HG02970 (cell line): ENCODE data around the gene GIMAP7.
"Not testable (repeated sequence)": the region's sequence is repeated elsewhere in the genome, so short reads cannot be mapped to it uniquely, and the experiment has no call there.

Source experiments
- ATAC-seq: cut with Tn5 transposase; IDR thresholded peaks from one replicate; pipeline ENCODE4 v1.9.1; 2021; ENCODE audit warnings: mild to moderate bottlenecking, moderate library complexity, moderate number of reproducible peaks; ENCODE audit not compliant: unreplicated experiment, low FRiP score

GIMAP7 gene

DNA sequence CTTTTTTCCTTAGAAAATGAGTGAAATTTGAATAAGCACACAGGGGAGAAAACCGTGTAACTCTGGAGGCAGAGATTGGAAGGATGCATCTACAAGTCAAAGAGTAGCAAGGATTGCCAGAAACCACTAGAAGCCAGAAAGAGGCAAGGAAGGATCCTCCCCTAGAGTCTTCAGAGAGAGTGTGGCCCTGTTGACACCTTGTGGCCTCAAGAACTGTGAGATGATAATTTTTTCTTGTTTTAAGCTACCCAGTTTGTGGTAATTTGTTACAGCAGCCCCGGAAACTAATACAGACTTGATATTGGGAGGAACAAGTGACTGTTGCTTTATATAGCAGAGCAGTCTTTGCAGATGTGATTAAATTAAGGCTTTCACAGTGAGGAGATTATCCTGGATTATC is 3.6 kb upstream of the GIMAP7 start:
- ATAC-seq, result no peak

DNA sequence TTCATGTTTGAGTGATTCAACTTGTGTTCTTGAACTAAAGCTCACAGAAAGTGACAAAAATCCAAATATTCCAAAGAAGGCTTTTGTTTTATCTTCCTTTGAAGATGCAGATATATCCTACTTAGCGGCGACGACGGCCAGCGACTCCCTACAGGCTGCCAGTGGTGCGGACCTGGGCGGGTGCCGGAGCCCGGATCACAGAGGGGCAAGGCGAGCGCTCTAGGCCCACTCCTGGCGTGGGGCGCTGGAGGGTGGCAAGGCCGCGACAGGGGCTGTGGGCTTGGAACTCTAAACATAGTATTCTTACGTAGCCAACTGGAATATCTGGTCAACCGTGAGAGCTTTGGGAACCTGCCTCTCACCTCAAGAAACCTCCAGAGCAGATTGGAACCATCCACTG is 914 bp upstream of the GIMAP7 start:
- no peak for ATAC-seq

DNA sequence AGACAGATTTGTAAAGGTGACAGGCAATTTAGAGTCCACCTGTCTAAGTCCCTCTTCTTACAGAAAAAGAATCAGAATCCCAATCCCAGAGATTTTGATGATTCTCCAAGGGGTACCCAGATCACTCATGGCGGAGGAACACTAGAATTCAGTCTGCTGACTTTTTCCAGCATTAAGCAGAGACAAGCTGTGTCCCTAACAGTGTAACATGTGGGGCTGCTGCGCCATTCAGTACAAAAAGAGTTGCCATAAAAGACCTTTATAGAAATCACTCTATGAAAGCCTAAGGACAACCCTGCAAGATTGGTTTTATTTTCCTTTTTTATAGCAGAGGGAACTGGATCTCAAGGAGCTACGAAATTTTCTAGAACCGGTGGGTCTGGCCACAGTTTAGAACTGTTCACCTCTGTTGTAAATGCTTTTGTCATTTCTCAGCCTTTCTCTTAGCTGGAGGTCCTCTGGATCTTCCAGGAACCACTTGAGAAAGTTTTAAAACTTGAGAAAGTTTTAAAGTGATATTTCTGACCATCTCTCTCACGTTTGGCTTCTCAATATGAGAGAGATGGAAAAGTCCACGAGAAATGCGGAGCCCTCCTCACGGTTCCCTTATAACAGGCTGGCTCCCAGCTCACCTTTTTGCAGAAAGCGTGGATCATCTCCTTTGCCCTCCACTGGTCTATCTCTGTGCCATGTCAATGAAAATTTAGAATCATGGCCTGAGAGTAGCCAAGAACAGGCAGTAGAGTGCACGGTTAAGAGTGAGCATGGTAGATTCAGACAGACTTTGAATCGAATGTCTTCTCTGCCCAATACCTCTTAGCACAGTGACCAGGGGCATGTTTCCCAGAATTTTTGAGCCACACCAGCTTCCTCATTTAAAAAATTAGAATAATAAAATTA is 826 bp downstream of the GIMAP7 start:
- no peak for ATAC-seq

DNA sequence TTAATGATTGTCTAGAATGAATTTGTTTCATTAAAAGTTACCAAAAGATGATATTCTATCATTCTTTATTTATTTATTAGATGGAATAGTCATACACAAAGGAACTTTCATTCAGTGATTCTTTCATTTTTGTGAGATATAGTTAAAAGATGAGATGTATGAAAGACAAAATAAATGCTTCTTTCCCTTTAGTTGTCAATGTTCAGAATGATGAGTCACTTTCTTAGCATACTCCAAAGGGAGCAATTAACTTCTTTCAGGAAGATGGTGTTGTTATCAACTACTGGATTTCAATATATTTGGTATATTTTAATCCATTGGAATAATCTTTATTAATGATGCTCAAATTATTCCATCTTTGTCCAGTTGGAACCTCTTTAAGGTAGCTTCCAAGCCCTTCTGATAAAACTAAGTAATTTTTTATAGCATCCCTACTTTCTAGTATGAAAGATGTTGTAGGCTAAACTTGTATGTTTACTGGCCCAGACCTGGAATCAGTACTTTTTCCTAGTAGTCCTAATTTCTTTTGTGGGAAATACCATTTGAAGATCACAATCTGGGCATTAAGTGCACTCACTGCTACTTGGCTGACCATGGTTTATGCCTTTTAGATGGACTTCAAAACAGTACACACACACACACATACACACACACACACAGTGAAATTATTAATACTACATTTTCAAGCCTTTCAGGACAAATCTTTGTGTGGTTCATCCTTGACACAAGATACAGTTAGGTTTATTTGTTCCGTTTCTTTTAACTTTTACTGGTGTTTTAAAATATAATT is 2.5 kb downstream of the GIMAP7 start:
- ATAC-seq, result no peak

DNA sequence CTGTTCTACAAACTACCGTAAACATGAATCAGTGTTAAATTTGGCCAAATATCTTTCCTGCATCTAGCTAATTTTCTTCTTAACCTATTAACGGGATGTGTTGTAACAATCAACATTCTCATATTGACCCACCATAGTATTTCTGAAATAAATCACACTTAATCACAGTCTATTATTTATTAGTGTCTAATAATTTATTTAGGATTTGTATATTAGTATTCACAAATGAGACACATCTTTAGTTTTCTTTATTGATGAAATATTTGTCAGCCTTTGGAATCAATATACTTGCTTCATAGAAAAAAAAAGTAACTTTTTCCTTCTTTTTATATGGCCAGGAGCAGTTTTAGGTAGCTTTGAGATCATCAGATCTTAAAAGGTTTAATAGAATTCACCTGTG is 4.6 kb downstream of the GIMAP7 start:
- no peak for ATAC-seq

DNA sequence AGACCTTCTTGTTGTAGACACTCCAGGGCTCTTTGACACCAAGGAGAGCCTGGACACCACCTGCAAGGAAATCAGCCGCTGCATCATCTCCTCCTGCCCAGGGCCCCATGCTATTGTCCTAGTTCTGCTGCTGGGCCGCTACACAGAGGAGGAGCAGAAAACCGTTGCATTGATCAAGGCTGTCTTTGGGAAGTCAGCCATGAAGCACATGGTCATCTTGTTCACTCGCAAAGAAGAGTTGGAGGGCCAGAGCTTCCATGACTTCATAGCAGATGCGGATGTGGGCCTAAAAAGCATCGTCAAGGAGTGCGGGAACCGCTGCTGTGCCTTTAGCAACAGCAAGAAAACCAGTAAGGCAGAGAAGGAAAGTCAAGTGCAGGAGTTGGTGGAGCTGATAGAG is 5.5 kb downstream of the GIMAP7 start:
- no peak for ATAC-seq

DNA sequence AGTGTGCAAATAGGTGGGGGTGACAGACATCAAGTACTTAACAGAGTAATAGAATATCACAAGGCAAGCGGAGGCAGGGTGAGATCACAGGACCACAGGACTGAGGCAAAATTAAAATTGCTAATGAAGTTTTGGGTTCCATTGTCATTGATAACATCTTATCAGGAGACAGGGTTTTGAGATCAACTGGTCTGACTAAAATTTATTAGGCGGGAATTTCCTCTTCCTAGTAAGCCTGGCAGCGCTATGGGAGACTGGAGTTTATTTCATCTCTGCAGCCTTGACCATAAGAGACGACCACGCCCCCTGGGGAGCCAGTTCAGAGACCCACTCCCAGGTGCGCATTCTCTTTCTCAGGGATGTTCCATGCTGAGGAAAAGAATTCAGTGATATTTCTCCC is 8.3 kb downstream of the GIMAP7 start:
- ATAC-seq, result not testable (repeated sequence)

DNA sequence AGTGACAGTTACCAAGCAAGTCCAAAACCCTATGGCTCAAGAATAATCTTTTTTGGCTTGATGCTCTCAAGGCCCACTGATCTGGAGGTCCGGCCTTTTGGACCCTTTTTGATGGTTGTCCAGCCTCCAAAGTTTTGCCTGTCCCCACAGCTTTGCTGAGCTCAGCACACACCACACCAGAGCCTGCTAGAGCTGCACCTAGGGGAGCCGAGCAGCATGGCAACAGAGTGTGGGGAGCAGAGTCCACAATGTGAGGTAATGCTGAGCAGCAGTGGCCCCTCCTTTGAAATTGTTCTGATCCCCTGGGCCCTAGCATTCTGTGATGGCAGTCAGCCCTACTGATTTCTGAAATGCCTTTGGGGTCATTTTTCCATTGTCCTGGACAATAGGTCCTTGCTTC is 9.3 kb downstream of the GIMAP7 start:
- no peak for ATAC-seq

DNA sequence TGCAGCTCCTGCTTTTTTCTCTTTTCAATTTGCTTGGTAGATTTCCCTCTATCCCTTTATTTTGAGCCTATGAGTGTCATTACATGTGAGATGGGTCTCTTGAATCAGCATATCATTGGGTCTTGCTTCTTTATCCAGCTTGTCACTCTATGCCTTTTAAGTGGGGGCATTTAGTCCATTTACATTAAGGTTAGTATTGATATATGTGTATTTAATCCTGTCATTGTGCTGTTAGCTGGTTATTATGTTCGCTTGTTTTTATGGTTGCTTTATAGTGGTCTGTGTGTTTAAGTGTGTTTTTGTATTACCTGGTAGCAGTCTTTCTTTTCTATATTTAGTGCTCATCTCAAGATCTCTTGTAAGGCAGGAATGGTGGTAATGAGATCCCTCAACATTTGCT is 17.0 kb downstream of the GIMAP7 start:
- no peak for ATAC-seq

DNA sequence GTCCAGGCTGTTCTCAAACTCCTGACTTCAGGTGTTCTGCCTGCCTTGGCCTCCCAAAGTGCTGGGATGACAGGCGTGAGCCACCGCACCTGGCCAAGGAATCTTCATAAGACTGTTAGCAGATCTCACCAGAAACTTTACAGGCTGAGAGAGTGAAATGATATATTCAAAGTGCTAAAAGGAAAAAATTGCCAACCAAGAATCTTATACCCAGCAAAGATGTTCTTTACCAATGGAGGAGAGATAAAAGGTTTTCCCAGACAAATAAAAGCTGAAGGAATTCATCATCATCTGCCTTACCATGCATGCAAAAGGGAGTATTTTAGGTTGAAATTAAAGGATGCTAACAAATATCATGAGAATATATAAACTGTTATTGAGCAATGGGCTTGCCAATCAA is 23.6 kb downstream of the GIMAP7 start:
- no peak for ATAC-seq

DNA sequence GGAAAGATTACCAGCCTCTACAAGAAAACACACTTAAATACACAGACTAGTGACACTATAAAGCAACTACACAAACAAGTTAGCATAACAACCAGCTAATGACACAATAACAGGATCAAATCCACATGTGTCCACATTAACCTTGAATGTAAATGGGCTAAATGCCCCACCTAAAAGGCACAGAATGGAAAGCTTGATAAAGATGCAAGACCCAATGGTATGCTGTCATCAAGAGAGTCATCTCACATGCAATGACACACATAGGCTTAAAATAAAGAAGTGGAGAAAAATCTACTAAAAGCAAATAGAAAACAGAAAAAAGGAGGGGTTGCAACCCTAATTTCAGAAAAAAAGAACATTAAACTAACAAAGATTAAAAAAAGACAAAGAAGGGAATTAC is 38.5 kb downstream of the GIMAP7 start:
- no peak for ATAC-seq

DNA sequence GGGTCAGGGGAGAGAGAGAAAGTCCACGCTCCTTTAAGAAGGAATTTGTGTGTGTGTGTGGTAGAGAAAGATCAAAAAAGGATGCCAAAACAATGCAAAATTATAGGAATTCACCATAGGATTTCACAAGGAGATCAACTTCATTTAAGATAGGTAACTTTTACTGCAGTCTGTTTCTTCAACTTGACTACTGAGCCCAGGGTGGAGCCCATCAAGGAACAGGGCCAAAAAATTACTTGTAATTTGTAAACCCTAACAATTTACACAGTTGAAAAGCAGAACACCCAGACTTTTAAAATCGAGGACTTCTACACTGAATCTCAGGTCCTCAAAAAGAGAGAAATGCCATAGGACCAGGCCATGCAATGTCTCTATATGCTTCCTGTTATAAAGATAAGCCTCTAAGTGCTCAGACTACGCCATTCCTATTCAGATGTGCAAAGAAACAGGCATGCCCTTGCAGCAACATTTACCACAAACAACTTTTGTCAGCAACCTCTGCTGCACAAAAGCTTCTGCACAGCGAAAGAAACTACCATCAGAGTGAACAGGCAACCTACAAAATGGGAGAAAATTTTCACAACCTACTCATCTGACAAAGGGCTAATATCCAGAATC is 42.0 kb downstream of the GIMAP7 start:
- ATAC-seq, result no peak

DNA sequence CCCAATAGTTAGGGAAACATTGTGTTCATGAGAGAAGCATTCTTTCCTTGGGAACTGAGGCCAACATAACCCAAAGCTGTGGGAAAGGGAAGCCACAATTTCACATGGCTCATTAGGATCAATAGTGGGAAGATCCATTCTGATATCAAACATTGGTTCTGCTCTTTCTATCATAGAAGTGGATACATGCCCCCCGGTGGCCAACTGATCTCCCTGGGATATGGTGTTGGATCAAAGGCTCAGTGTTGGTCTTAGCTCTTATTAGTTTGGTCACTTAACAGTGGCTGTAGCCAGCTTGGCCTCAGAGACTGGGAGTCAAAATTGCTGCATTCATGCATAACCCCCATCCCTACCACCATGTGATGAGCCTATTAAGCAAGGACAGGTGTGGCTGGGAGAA is 45.8 kb downstream of the GIMAP7 start:
- ATAC-seq, result no peak

DNA sequence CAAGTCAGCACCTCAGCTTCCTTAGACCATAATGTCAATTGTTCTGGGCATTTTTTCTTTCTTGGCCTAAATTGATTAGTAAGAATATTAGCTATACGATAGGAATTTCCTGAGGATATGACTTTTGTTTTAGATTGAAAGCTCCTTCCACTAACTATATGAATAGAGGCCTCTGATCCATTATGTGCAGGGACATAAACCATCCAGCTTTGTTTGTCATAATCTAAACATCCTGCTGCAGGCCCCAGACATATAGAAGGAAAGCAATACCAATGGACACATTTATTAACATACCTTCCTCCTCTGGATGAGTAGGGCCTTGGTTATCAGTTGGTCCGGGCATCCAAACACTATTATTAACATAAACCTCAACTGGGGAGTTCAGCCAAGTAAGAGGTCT is 48.2 kb downstream of the GIMAP7 start:
- ATAC-seq, result no peak

DNA sequence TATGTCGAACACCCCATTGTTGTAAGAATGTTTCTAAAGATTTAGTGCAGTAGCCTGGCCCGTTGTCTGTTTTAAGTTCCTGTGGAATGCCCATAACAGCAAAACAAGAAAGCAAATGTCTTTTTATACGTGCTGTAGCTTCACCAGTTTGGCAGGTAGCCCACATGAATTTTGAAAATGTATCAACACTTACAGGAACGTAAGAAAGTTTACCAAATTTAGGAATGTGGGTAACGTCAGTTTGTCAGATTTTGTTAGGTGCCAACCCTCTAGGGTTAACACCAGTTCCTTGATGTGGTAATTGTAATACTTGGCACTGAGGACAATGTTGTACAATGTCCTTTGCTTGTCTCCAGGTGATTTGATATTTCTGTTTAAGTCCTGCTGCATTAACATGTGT is 49.3 kb downstream of the GIMAP7 start:
- ATAC-seq, result no peak

DNA sequence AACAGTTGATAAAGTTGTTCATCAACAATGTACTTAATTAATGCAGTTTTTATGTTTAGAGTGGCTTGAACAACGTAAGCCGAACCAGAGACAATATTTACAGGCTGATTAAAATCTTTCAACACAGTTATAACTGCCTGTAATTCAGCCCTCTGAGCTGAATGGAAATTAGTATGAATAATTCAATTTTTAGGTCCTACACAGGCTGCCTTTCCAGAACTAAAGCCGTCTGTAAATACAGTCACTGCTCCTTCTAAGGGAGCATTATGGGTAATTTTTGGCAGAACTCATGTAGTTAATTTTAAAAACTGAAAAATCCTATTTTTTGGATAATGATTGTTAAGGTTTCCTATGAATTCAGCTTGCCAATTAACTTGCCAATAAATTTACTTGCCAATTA is 49.9 kb downstream of the GIMAP7 start:
- ATAC-seq, result no peak

DNA sequence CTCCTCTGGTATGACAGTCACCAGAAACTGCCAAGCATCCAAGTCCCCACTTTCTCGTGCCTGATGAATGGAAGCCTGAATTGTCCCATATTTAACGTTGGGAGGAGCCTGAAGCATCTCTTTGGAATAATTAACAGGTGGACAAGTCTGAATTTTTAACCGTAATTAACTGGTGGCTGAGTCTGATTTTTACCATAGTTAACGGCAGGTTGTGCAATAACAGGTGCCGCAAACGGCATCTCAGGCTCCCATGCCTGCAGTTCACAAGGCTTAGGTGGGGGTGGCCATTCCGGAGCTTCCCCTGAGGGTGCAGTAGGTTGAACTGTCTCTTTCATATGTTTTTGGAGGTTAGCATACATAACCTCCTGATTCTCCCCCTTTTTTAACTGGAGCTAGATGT is 50.6 kb downstream of the GIMAP7 start:
- ATAC-seq, result no peak

DNA sequence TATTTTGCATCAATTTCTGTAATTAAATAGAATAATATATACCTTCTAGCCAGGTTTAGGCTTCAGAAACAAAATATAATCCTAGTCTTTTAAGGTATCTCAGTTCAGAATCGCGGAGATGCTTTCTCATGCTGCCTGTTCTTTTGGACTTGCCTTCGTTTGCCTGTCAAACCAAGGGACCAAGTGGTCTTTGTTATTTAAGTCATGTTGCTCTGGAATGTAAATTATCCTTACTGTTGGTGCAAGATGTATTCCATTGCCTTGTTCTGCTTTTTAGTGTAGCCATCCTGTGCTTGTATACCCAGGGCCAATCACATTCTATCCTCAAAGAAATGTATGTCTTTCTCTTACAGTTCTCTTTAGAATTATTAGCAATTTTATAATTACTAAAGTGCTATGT is 51.5 kb downstream of the GIMAP7 start:
- ATAC-seq, result no peak

DNA sequence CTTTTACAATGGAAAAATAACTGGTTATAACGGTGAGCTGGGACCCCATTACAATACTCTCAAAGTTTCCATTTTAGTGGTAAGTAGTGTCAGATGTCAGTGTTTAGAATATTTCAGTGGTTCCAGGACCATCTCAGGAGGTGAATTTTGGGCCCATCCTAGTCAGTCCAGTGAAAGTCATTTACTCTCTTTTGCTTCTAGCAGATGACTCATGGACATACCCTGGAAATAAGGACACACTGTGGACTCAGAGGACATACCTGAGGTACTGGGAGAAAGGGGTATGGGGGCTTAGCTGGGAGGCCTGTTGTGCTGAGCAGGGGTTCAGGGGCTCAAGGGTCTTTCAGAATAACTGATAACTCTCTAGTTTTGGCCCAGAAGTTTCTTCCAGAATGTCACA is 51.9 kb downstream of the GIMAP7 start:
- ATAC-seq, result no peak

DNA sequence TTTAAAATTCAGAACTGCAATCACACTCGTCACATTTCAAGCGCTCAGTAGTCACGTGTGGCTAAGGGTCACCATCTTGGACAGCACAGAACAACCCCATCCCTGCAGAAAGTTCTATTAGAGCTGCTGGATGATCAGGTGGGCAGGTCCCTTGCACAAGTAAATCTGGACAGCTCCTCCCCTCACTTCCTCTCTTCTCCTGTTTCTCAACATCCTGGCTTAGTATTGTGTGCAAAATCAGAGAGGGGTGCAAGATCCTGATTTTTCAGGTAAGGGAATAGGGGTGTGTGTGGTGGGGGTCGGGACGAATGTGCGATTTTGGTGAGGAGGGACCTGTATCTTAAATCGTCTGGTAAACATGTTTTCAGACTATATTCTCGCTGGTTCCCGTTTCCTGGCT is 52.5 kb downstream of the GIMAP7 start, which contains the start of gene GIMAP4:
TSS of gene GIMAP4 (plus strand) at position 222 of the 400 bp plus-strand sequence. CDS start 2,512 bp downstream, outside the sequence.
- no peak for ATAC-seq

DNA sequence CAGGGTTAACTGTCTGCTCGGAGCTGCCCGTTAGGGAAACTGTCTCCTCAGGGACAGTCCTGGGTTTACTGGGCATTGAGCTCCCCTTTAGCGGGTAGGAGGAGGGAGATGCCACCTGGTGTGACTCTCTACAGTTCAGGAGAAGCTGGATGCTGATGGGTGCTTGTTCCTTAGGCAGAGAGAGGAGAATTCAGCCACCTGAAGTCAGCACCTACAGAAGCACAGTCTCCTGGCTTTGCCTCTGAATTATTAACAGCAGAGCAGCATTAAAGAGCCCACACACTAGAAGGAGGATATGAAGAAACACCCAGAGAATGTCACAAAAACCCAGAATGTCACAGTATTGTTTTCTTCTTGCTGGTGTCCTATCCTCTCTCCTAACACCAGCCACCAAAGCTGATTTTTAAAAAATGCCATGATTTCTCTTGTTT is 53.2 kb downstream of the GIMAP7 start:
- ATAC-seq, result no peak
